ENCODE measurements around the gene ANO4.

The ANO4 gene

DNA sequence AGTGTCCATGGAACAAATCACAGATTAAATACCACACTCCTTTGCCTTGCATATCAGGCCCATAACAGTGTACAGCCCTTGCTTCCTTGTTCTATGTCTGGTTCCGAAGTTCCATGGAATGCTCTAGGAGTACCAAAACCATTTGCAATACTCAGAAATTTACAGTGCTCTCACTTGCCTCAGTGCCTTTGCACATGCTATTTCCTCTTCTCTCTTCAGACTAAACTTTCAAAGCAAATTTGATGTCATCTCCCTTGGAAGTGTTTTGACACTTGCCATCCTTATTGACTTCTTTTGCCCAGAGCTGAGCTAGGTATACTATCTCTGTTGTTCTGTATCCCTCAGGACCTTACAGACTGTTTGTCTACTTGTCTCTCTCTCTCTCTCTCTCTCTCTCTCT, 6.1 kb downstream of the ANO4 start (continued):
- TF ChIP-seq PATZ1 (CRISPR knock-in tag; IDR thresholded peaks at IDR 0.05; ENCODE audit: borderline replicate concordance) (no peak), ZNF8 (CRISPR knock-in tag; IDR thresholded peaks at IDR 0.05) (no peak), RARB (CRISPR knock-in tag; IDR thresholded peaks at IDR 0.05) (no peak), TCF4 (CRISPR knock-in tag; IDR thresholded peaks at IDR 0.05; ENCODE audit: borderline replicate concordance) (no peak)

GRCh38 chr12:100801320-100801719, 6.7 kb downstream of the ANO4 start:
- ATAC-seq: no peak

GRCh38 chr12:100808777-100809176, 14.2 kb downstream of the ANO4 start:
- ATAC-seq: no peak
- TF ChIP-seq ZFP30 (CRISPR knock-in tag; IDR thresholded peaks at IDR 0.05) (no peak), ESRRG (CRISPR knock-in tag; IDR thresholded peaks at IDR 0.05) (no peak), PPARA (CRISPR knock-in tag; IDR thresholded peaks at IDR 0.05; ENCODE audit: borderline replicate concordance) (no peak), ZFP3 (CRISPR knock-in tag; IDR thresholded peaks at IDR 0.05) (no peak), TSHZ2 (CRISPR knock-in tag; IDR thresholded peaks at IDR 0.05) (no peak), CSRNP3 (CRISPR knock-in tag; IDR thresholded peaks at IDR 0.05) (no peak), ISL1 (CRISPR knock-in tag; IDR thresholded peaks at IDR 0.05) (no peak), ZC3H10 (CRISPR knock-in tag; IDR thresholded peaks at IDR 0.05) (no peak), ZNF8 (CRISPR knock-in tag; IDR thresholded peaks at IDR 0.05) (no peak), GLIS3 (CRISPR knock-in tag; IDR thresholded peaks at IDR 0.05) (no peak), CSDC2 (CRISPR knock-in tag; IDR thresholded peaks at IDR 0.05) (no peak), RARB (CRISPR knock-in tag; IDR thresholded peaks at IDR 0.05) (no peak), OSR1 (CRISPR knock-in tag; IDR thresholded peaks at IDR 0.05) (no peak)

More at GRCh38 chr12:100801320-100801719, 6.7 kb downstream of the ANO4 start:
- no peak for TF ChIP-seq ESRRG (CRISPR knock-in tag; IDR thresholded peaks at IDR 0.05)
- no peak for TF ChIP-seq TCF4 (CRISPR knock-in tag; IDR thresholded peaks at IDR 0.05; ENCODE audit: borderline replicate concordance)
- TF ChIP-seq ZNF565 (CRISPR knock-in tag; conservative IDR thresholded peaks at IDR 0.05; ENCODE audit: low read depth): no peak
- no peak for TF ChIP-seq RARB (CRISPR knock-in tag; IDR thresholded peaks at IDR 0.05)
- no peak for TF ChIP-seq BACH2 (CRISPR knock-in tag; IDR thresholded peaks at IDR 0.05; ENCODE audit: borderline replicate concordance)
- no peak for TF ChIP-seq ZNF70 (CRISPR knock-in tag; IDR thresholded peaks at IDR 0.05)
- no peak for TF ChIP-seq CREB5 (CRISPR knock-in tag; IDR thresholded peaks at IDR 0.05; ENCODE audit: low read depth)
- TF ChIP-seq ZNF8 (CRISPR knock-in tag; IDR thresholded peaks at IDR 0.05): no peak
- TF ChIP-seq PATZ1 (CRISPR knock-in tag; IDR thresholded peaks at IDR 0.05; ENCODE audit: borderline replicate concordance): no peak
- no peak for TF ChIP-seq ZFP3 (CRISPR knock-in tag; IDR thresholded peaks at IDR 0.05)
- no peak for TF ChIP-seq TSHZ2 (CRISPR knock-in tag; IDR thresholded peaks at IDR 0.05)
- TF ChIP-seq ZFP30 (CRISPR knock-in tag; IDR thresholded peaks at IDR 0.05): no peak
- TF ChIP-seq ISL1 (CRISPR knock-in tag; IDR thresholded peaks at IDR 0.05): no peak
- no peak for TF ChIP-seq ARNTL (CRISPR knock-in tag; IDR thresholded peaks at IDR 0.05; ENCODE audit: borderline replicate concordance, low read depth)
